ENCODE results near the gene TRPV6.

Gene TRPV6

DNA sequence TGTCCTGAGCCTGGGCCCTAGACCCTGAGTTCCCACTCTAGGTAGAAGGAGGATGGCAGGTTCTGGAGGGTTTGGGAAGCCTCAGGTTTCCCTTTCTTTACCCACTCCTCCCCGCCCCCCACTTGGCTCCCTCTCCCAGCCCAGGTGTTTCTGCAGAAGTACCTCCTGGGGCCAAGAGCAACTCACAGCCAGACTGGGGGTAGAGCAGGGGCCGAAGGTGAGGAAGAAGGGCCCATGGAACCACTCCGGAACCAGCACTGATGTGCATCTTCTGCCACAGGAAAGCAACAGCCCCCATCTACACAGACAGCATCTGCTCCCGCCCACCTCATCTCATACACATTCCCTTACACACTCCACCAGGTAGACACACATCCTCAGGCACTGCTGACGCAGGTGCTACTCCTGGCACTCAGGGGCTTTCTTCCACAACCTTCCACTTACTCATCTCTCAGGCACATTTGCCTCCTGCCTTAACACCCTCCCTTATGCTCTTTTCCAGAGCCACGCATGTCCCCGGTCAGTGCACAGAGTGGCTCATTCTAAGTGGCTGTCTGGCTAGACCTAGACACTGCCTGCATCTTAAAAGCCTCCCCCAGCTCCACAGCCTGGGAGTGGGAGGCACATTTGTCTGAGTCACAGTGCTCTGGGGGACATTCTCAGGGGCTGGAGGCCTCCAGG is 28.8 kb downstream of the TRPV6 start:
- no peak for FAIRE-seq

DNA sequence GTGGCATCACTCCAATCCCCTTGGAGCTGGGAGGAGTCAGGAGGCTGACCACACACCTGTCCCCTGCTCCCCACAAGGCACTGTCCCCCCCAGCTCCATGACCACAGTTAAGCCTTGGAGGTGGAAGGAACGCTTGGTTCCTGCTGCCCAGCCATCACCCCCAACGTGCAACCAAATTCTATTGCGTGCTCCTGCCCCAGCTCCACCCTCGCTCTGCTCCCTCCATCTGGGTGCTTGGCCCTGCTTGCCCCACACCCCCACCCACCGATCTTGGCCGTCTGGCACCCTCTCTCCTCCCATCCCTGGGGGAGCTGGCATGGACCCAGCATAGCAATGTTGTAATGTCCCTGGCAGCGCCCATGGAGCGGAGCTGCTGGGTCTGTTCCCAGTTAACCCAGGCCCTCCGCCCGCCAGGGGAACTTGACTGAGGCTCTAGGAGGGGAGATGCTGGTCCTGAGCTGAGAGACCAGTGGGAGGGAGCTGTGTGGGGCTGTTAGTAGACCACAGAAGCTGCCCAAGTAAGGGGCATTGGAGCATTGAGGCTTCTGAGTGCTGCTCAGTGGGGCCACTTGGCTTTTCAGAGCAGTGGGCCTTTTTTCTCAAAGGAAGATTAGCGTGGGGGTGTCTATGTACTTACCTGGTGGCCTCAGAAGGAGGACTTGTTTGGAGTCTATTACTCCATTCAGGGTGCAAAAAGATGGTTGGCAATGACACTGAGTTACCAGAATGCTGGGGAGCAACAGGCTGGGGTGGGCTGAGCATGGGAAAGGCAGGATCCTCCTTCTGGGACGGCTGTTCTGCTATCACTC is 29.6 kb downstream of the TRPV6 start:
- DNase-seq (ENCODE audit: insufficient read length, low spot score): no peak
- FAIRE-seq: no peak

More for the DNA sequence above, 28.8 kb downstream of the TRPV6 start:
- no peak for DNase-seq (ENCODE audit: insufficient read length, low spot score)

- FAIRE-seq (no peak), DNase-seq (ENCODE audit: insufficient read length, low spot score) (no peak)
Observed at GRCh38 chr7:142855114-142855743, 30.3 kb downstream of the TRPV6 start.

DNA sequence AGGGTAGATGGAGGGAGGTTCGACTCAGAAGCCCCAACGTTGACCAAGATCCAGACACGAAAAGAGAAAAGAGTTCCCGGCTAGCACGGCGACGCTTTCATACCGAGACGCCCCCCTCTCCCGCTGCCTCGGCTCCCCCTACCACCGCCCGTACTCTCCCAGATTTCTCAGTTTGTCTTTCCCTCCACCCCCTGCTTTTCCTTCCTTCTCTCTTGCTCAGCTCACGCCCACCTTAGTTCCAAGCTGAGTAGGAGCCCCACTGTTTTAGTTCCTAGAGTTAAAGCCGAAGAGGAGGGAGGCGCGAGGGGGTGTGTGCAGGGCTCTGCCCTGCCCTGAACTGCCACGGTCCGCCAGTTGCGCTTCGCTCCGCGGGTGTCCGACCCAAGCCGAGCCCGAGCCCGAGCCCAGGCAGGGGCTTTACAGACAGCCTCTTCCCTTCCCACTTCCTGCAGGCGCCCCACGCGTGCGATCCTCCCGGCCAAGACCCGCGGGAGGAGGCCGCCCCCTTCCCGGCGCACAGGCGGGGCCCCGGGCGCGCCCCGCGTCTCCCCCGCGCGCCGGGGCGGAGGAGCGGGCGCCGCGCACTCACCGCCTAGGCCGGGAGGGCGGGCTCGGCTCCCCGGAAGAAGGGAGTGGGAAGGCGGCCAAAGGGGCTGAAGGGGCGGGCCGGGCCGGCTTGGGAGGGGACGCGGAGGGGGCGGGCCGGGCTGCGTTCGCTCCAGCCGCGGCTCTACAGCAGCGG is 31.0 kb downstream of the TRPV6 start, which contains the start of gene EPHB6:
Gene EPHB6, plus strand, starts transcription at position 705 of the 742 bp plus-strand sequence. CDS start 8,152 bp downstream, outside the sequence.
- DNase-seq (ENCODE audit: insufficient read length, low spot score) (peak; percentile 48), FAIRE-seq (peak; percentile 65)

DNA sequence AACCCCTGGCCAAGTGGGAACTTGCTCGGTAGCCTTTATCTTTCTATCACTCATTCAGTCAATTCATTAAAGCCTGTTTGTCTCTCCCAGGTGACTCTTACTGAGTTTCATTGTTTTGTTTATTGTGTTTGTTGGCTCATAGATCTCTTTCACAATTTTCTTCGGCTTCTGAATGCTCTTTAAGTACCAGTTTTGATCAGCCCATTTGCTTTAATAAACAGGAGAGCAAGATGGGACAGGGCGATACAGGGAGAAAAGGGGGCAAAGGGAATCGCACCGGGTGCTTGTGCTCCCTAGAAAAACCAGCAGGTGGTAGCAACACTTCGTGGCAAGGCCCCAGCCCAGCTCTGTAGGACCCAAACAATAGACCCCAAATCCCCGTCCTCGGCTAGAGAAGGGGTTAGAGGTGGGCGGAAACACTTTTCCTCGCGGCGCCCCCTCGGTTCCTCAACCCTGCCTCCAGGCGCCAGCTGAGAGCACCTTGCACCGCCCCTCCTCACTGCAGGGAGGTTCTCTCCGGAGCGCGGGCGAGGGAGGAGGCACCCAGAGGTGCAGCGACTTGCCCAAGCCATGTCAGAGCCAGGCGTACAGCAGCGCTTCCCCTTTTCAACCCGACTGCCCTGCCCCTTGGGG is 31.7 kb downstream of the TRPV6 start:
- DNase-seq (ENCODE audit: insufficient read length, low spot score): peak; percentile 92
- FAIRE-seq: peak; percentile 90

- DNase-seq (ENCODE audit: insufficient read length, low spot score): no peak
- FAIRE-seq: no peak
Observed at GRCh38 chr7:142851919-142852318, 33.6 kb downstream of the TRPV6 start.

GRCh38 chr7:142851269-142851668 is 34.3 kb downstream of the TRPV6 start:
- FAIRE-seq (no peak), DNase-seq (ENCODE audit: insufficient read length, low spot score) (no peak)

- FAIRE-seq (no peak), DNase-seq (ENCODE audit: insufficient read length, low spot score) (no peak)
Observed at GRCh38 chr7:142847353-142847752, 38.2 kb downstream of the TRPV6 start.

DNA sequence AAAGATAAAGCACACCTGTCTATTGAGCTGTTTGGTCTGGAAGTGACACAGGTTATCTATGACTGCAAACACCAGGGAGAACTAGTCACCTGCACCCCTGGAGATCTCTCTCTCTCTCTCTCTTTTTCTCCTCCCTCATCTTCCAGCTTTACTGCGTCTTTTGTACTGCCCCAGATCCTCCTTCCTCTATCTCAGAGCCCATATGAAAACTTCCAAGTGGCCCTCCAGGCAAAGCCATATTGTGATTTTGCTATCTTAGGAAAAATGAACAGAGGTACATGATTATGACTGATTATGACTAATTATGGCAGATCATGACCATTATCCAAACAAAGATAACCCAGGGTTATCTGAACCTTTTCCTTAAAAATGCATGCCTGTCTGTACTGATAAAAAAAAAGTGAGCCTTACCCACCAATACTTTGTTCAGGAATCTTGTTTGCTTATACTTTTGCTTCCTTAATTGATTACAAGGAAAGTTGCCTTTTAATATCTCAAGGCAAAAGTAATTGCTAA is 43.2 kb downstream of the TRPV6 start:
- FAIRE-seq: no peak

GRCh38 chr7:142838461-142839213 is 46.9 kb downstream of the TRPV6 start:
- FAIRE-seq (no peak), DNase-seq (ENCODE audit: insufficient read length, low spot score) (no peak)

More for the DNA sequence above, 43.2 kb downstream of the TRPV6 start:
- DNase-seq (ENCODE audit: insufficient read length, low spot score): no peak

DNA sequence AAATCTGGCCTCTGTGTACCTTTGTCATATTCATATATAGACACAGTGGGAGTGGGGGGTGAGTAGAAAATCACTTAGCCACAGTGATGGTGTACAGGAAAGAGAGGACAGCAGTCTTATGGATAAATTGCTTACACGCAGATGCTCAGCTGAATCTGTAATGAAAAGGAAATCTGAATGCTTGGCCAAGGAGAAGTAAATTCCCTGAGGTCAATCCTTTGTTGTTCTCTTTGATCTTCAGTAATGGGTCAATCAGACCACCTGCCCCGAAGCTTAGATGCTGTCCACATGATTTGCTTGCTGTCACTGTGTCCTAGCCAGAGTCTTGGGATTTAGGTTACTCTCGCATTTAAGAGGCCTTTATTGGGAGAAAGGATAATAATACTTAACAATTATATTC is 49.1 kb downstream of the TRPV6 start:
- no peak for DNase-seq (ENCODE audit: insufficient read length, low spot score)
- no peak for FAIRE-seq

DNA sequence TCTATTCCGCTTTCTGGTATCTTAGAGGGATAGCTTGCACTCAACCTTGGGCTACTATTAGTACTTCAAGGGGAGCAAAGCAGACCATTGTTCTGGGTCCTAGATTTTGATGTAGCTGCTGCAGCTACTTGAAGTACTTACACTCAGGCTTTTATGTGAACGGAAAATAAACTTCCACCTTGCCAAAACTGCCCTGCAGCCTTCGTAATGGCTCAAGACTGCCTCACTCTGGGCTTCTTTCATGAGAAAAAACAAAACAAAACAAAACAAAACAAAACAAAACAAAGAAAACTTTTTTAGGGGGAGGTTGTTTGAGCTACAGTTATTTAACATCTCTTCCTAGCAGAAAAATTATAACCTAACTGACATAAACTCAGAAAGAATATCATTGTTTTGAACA is 50.1 kb downstream of the TRPV6 start:
- no peak for DNase-seq (ENCODE audit: insufficient read length, low spot score)
- FAIRE-seq: no peak

DNA sequence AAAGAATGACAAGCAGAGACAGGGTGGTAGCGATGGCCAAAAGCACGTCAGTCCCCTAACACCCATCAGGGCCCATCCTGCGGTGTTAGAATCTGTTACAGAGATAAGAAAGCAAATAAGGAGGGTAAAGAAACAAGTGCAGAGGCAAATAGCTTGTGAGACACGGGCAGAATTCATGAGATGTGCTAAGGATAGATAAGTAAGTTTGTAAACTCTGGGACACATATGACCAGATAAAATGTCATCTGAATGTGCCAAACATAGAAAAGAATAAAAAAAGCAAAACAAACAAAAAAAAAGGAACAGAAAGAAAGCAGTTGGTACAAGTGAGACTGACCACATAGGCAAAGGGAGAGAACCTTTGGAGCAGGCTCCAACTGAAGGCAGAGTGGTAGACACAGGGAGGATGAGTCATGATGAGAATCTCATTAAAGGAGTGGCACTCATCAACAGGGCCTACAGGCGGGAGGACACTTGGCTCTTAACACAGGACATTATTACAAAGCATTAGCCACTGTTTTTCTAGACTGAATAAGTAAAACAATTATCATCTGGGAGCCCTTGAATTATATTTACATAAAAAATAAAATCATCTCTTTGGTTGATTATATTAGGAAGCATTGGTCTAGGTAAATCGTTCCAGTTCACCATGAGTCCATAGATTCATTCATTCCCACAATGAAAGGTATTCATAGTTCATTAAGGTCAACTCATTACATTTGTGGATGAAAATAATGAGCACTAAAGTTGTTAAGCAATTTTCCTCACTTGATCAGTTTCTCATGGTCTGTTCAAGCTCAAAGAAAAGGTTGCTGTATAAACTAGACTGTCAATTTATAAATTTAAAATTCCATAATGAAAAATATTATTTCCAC is 52.1 kb downstream of the TRPV6 start:
- no peak for FAIRE-seq
- DNase-seq (ENCODE audit: insufficient read length, low spot score): no peak

DNA sequence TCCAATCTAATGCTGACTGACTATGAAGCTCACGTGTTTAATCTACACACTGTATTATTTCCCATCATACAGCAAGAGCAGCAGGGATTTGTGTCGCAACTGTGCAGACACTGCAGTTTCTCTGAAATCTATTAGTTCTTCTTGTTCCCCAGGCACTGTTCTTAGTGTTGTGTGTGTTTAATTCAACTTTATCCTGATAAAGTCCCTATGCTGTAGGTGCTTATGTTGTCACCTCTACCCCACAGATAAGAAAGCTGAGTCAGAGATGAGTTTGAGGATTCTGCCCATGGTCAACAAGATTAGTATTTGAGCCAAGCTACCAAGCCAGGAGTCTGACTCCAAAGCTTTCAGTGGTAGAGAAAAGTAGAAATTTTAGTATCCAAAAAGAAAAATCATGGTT is 53.1 kb downstream of the TRPV6 start:
- DNase-seq (ENCODE audit: insufficient read length, low spot score) (no peak), FAIRE-seq (no peak)

GRCh38 chr7:142827951-142828500 is 57.5 kb downstream of the TRPV6 start:
- FAIRE-seq (no peak), DNase-seq (ENCODE audit: insufficient read length, low spot score) (no peak)

- no peak for DNase-seq (ENCODE audit: insufficient read length, low spot score)
- no peak for FAIRE-seq
Observed at GRCh38 chr7:142822714-142823113, 62.8 kb downstream of the TRPV6 start.

Measured in GM19239 (cell line).